ENCODE measurements around the gene PPP2R3C. TPM values are rescaled to one million over a fixed set of nuclear protein-coding genes. Genes with fewer than 3 reads are reported as not detected.

The PPP2R3C gene
- 20.3 to 34.5 TPM (median 24.2 TPM) in 5 replicates for total RNA-seq (2022; extraction: Qiagen RNA extraction; ENCODE audit: low read depth)

DNA sequence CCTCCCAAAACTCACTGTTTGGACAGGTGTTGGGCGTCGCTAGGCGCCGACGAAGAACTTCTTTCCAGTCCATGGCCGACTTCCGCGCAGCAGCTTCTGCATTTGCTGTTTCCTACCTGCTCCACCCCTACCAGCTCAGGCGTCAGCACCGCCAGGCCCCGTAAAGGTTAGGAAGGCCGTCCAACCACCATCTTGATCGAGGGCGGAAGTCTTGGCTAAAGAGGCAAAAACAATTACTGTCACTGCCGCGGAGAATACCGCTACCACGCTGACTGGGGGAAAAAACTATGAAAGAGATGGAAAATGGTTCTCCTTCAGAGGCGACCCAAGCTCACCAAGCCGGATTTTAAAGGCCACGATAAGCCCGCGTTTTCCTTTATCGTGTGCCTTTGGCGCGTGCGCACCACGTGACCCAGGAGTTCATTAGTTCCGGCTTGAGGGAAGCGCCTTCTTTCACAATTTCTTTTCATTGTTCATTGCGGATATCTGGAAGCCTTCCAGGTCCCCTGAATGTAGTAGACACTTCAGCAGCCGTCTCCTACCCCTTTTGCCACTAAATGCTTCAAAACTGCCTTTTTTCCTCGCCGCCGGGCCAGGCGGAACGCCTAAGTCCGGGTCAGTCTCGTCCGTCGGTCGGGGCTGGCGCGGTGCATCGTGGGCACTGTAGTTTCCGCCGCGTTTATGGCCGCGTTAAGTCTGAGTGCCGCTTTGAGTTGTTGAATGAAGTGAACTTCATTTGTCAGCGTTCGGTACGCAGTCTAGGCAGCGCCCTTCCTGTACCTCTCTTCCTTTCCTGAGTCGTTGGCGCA is at the start of gene PPP2R3C, which contains the start of gene PRORP:
TSS of gene PPP2R3C (minus strand) at position 104 of the 809 bp plus-strand sequence. CDS start at position 73, 31 bp downstream.
TSS of gene PRORP (plus strand) at position 666 of the 809 bp plus-strand sequence. CDS start 694 bp downstream, outside the sequence.

DNA sequence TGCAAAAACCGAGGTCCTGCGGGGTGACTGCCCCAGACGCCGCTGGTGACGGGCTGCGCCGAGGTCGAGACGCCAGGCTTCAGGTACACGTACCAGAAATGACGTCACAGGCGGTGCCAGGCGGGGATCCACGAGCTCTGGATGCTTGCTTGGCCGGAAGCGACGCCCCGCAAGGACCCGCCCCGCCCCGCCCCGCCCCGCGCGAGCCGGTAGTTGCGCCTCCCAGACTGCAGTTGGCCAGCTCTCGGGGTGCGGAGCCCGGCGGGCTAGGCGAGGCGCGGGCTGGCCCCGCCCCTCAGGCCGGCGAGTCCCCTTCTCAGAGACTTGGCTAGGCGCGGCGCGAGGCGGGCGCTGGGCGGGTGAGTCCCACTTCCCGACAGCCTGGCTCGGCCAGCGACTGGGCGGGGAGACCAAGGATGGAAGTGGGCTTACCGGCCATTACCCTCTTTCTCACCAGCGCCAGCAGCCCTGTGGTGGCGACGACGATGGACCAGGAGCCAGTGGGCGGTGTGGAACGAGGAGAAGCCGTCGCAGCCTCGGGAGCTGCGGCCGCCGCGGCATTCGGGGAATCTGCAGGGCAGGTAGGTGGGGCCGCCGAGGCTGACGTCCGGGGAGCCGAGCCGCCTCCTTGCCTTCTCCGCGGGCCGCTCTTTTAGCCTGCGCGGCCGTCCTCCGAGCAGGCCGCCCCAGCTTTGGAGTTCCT is 75.6 kb downstream of the PPP2R3C start, which contains the start of gene FAM177A1:
TSS of gene FAM177A1 (plus strand) at position 225 of the 703 bp plus-strand sequence. CDS start at position 417, 192 bp downstream.

Other genes with a start within 250 kb of the PPP2R3C start
- gene BAZ1A, start 246.6 kb downstream of the PPP2R3C start, total RNA-seq (2022; extraction: Qiagen RNA extraction; ENCODE audit: low read depth): 21.2 to 41.5 TPM (median 29.5 TPM) in 5 replicates
- gene SRP54, start 139.0 kb downstream of the PPP2R3C start, total RNA-seq (2022; extraction: Qiagen RNA extraction; ENCODE audit: low read depth): 50.8 to 77.7 TPM (median 59.1 TPM) in 5 replicates
- gene FAM177A1, start 75.7 kb downstream of the PPP2R3C start, total RNA-seq (2022; extraction: Qiagen RNA extraction; ENCODE audit: low read depth): 95.4 to 113 TPM (median 103 TPM) in 5 replicates
- gene PRORP, start 562 bp upstream of the PPP2R3C start, total RNA-seq (2022; extraction: Qiagen RNA extraction; ENCODE audit: low read depth): 28.2 to 39.0 TPM (median 35.8 TPM) in 5 replicates
- 243 to 337 TPM (median 269 TPM) in 5 replicates for gene PSMA6, start 170.4 kb upstream of the PPP2R3C start, total RNA-seq (2022; extraction: Qiagen RNA extraction; ENCODE audit: low read depth)

All from A549 treated with ZK216348 at 1 μM for 4 hours (cell line).